GM19438 (cell line): ENCODE results near the gene KRT86.
"Not testable (repeated sequence)": the region's sequence is repeated elsewhere in the genome, so short reads cannot be mapped to it uniquely, and the experiment has no call there.

Source experiments
- ATAC-seq: cut with Tn5 transposase; IDR thresholded peaks from one replicate; pipeline ENCODE4 v1.9.1; 2021; ENCODE audit warnings: low read depth; ENCODE audit not compliant: unreplicated experiment

The KRT86 gene

GRCh38 chr12:52238207-52238840, 36.1 kb upstream of the KRT86 start:
- no peak for ATAC-seq

GRCh38 chr12:52238916-52239646, 35.4 kb upstream of the KRT86 start:
- ATAC-seq = no peak

- no peak for ATAC-seq
Observed at GRCh38 chr12:52239767-52240166, 34.7 kb upstream of the KRT86 start.

- ATAC-seq = not testable (repeated sequence)
Observed at GRCh38 chr12:52240247-52240646, 34.2 kb upstream of the KRT86 start.

GRCh38 chr12:52241205-52241842, 33.1 kb upstream of the KRT86 start:
- no peak for ATAC-seq

- ATAC-seq = no peak
Observed at GRCh38 chr12:52242442-52243258, 31.8 kb upstream of the KRT86 start.

GRCh38 chr12:52243259-52243855, 31.1 kb upstream of the KRT86 start:
- ATAC-seq = no peak

- peak; percentile 94 for ATAC-seq
Observed at GRCh38 chr12:52243856-52244614, 30.4 kb upstream of the KRT86 start.

- ATAC-seq = peak; percentile 8
Observed at GRCh38 chr12:52244615-52244994, 29.8 kb upstream of the KRT86 start.

- no peak for ATAC-seq
Observed at GRCh38 chr12:52245259-52245961, 29.0 kb upstream of the KRT86 start.

- no peak for ATAC-seq
Observed at GRCh38 chr12:52245962-52246569, 28.4 kb upstream of the KRT86 start.

GRCh38 chr12:52246720-52247621, 27.5 kb upstream of the KRT86 start:
- no peak for ATAC-seq

- no peak for ATAC-seq
Observed at GRCh38 chr12:52247622-52248540, 26.6 kb upstream of the KRT86 start.

GRCh38 chr12:52248541-52249461, 25.6 kb upstream of the KRT86 start:
- no peak for ATAC-seq

GRCh38 chr12:52249511-52250047, 24.9 kb upstream of the KRT86 start:
- no peak for ATAC-seq
